HG03354 (cell line): ENCODE results near the gene IFI16.
"Not testable (repeated sequence)": the region's sequence is repeated elsewhere in the genome, so short reads cannot be mapped to it uniquely, and the experiment has no call there.

Experiments used
- ATAC-seq: cut with Tn5 transposase; IDR thresholded peaks from one replicate; pipeline ENCODE4 v1.9.1; 2021; ENCODE audit warnings: mild to moderate bottlenecking; ENCODE audit not compliant: unreplicated experiment, poor library complexity, severe bottlenecking

The IFI16 gene

GRCh38 chr1:159089184-159089791 lies 79.6 kb downstream of the IFI16 start:
- peak; percentile 57 for ATAC-seq

GRCh38 chr1:159090286-159091179 lies 80.8 kb downstream of the IFI16 start:
- no peak for ATAC-seq

DNA sequence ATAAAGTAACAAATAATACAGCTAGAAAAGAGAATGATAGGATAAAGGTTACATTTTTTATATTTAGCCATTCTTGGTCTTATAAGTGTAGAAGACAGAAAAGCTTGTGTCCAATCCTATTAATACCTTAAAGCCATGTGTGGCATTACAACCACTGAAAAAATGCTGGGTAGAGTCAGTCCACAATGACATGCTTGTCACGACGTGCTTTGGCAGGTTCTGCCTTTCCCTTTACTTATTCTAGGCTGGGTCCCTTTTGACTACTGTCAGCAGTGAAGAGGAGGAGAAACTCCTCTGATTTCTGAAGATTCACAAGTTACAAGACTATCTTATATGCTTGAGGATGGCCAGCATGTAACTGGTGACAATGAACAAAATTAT lies 81.5 kb downstream of the IFI16 start:
- no peak for ATAC-seq

DNA sequence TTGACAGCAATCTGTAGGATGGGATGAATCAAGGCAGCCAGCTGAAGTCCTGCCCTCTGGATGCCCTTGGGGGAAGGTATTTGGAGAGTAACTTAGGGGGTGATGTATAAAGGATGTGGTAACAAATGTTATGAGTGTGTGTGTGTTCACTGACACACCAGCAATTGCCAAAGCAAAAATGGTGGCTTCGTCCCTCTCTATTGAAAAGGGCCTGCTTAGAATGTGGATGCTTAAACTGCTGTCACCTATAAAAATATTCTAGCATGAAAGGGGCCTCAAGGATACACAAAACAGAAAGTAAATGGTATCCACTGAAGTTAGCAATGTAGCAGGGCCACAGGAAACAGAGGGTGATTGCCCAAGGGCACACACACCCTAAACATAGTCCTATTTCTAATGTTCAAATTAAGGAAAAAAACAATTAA lies 81.9 kb downstream of the IFI16 start:
- ATAC-seq: no peak

DNA sequence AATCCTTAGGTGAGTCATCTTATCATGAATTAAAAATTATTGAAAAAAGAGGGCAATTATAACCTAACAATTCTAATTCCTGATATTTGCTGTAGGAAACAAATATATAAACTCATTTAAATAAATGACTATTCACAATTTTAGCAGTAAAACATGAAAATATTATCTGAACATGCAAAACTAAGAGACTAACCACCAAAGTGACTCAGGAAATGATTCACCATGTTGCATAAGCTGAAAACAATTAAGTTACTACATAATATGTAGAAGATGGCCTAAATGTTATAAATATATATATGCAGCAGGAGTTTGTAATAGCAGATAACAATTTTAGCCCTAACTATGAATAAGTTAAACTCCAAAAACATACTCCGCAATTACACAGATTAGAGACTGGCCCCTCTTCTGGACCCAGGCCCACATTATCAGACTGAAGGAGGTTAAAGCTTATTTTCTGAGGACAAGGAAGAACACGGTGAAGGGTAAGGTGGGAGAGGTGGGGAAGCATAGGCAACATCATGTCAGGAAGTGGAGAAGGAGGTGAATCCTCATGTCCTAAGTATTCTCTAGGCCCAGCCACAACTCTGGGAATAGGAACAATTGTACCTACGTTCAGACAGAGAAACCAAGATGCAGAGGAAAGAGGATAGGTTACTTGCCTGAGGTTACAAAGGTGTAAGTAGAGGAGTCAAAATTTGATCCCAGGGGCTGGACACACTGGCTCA lies 82.5 kb downstream of the IFI16 start:
- ATAC-seq: no peak

DNA sequence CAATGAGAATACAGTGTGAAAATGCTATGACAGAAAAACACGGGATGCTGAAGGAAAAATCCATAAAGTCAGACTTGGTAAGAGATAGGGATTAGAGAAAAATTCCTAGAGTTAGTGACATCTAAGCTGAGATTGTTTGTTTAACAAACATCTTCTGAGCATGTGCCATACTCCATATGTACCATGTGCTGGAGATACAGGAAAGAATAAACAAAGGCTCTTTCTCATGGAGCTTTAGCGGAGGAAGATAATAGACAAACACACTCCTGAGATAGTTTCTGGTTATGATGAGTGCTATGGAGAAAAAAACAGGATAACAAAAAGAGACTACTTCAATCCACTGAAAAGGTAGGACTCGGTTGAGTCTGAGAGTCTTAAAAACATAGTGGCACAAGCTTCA lies 88.9 kb downstream of the IFI16 start:
- no peak for ATAC-seq

- ATAC-seq: no peak
Observed at GRCh38 chr1:159100589-159100988, 90.9 kb downstream of the IFI16 start.

DNA sequence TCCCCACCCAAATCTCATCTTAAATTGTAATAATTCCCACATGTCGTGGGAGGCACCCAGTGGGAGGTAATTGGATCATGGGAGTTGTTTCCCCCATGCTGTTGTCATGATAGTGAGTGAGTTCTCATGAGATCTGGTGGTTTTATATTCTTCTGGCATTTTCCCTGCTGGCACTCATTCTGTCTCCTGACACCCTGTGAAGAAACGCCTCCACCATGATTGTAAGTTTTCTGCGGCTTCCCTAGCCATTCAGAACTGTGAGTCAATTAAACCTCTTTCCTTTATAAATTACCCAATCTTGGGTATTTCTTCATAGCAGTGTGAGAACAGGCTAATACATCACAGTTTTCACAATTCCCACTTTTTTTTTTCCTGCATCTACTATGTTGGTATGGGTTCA lies 93.3 kb downstream of the IFI16 start:
- ATAC-seq: not testable (repeated sequence)
